ENCODE measurements around the gene POLR1G. TPM values are rescaled to one million over a fixed set of nuclear protein-coding genes. Genes with fewer than 3 reads are reported as not detected.

Gene POLR1G
- total RNA-seq, 3 donors from 2014 or later (not counting 1 experiment from before 2014, with no cell fraction given): 0.28 to 1.4 (median 0.45) TPM

DNA sequence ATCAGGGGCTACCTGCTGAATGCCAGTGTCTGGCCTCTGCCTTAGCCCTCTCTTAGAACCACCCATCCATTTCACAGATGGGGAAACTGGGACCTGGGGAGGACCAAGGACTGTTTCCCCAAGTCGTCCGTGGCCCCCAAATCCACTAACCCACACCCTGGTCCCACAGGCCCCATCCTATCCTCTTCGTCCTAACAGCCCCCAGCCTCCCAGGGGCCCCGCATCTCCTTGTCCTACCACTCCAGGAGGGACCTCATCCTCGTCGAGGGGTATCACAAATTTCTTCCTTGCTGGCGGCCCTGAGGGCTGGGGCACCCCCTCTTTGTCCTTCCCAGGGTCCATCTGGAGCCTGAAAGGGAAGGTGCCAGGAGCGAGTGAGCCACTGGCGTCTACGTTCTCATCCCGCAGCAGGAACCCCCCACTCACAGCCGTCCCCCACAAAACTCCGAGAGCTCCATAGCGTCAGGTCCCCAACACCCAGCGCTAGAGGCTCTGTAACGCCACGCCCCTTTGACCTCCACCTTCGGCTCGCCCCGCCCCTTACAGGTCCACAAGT is 16.7 kb downstream of the POLR1G start:
- TF ChIP-seq, protein P1, sequence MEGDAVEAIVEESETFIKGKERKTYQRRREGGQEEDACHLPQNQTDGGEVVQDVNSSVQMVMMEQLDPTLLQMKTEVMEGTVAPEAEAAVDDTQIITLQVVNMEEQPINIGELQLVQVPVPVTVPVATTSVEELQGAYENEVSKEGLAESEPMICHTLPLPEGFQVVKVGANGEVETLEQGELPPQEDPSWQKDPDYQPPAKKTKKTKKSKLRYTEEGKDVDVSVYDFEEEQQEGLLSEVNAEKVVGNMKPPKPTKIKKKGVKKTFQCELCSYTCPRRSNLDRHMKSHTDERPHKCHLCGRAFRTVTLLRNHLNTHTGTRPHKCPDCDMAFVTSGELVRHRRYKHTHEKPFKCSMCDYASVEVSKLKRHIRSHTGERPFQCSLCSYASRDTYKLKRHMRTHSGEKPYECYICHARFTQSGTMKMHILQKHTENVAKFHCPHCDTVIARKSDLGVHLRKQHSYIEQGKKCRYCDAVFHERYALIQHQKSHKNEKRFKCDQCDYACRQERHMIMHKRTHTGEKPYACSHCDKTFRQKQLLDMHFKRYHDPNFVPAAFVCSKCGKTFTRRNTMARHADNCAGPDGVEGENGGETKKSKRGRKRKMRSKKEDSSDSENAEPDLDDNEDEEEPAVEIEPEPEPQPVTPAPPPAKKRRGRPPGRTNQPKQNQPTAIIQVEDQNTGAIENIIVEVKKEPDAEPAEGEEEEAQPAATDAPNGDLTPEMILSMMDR (IDR thresholded peaks at IDR 0.05): no peak
- peak overlapping the region; percentile 92 to 96 for H3K27ac Mint-ChIP-seq
- Histone ChIP-seq H3K36me3 (ENCODE audit: control insufficient read depth, insufficient read depth, low read length) (no peaks in the 10 kb centered on the region), H3K27ac (ENCODE audit: low read length) (peak overlapping the region; percentile 84), H3K9me3 (ENCODE audit: control insufficient read depth, insufficient read depth, low read length) (no peaks in the 10 kb centered on the region), H3K27me3 (ENCODE audit: control insufficient read depth, insufficient read depth, low read length) (no peaks in the 10 kb centered on the region), H3K4me1 (ENCODE audit: control insufficient read depth, insufficient read depth, low read length) (peaks cover 41% of the 10 kb centered on the region), H3K4me3 (ENCODE audit: low read length) (peak overlapping the region; percentile 78)
- 22% methylated on average over 20 of the region's 20 CpGs for WGBS (ENCODE audit: insufficient coverage)
- ATAC-seq: no peak
- no peaks in the 10 kb centered on the region for H3K9me3 Mint-ChIP-seq
- DNase-seq: peak in 1 of 2 donors; percentile 88
- H3K4me1 Mint-ChIP-seq: peaks cover 27 to 44% of the 10 kb centered on the region in 2 donors
- intact Hi-C loops (cut with micrococcal nuclease): loop anchor here (5.0 to 10.0 kb wide), 2 partner anchors 142 to 269 kb away; partner anchors contain the start of genes QPCTL and SNRPD2
- peak overlapping the region; percentile 96 for H3K4me3 Mint-ChIP-seq
- no peaks in the 10 kb centered on the region for H3K27me3 Mint-ChIP-seq (ENCODE audit: low read depth in 2 of 2)
- no peaks in the 10 kb centered on the region for H3K36me3 Mint-ChIP-seq

DNA sequence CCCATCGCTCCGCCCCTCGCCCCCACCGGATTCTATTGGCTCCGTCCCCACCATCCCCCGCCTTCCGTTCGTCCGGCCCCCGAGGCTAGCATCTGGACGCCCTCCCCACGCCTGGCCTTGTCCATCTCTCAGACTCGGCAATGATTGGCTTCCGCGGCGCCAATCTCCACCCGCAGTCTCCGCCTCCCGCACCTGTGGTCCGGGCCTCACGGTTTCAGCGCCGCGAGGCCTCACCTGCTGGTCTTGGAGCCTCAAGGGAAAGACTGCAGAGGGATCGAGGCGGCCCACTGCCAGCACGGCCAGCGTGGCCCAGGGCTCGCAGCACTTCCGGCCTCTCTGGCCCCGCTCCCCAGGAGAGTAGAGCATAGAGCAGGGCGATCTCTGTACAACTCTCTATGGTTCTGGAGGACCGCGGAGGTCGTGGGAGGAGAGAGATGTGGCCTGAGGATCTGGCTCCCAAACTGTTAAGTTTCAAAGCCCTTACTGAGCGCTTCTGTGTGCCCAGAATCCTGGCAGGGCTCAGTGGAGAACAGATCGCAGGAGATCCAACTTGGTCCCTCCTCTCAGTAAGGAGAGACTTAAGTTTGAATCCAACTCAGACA is 17.2 kb downstream of the POLR1G start, which contains the start of gene ERCC1:
Gene ERCC1, minus strand, starts transcription at position 329 of the 602 bp plus-strand sequence. CDS start 543 bp downstream, outside the sequence.
- H3K36me3 ChIP-seq (ENCODE audit: control insufficient read depth, insufficient read depth, low read length): no peaks in the 10 kb centered on the region
- peak; percentile 69 to 84 (median 78) for ATAC-seq
- Mint-ChIP-seq H3K9me3 (no peaks in the 10 kb centered on the region), H3K36me3 (no peaks in the 10 kb centered on the region), H3K27me3 (ENCODE audit: low read depth in 2 of 2) (peaks cover 0 to 3% of the 10 kb centered on the region in 2 donors), H3K4me3 (peak within 1 kb of the TSS; percentile 96), H3K27ac (peak within 1 kb of the TSS; percentile 92 to 96), H3K4me1 (peaks cover 32 to 50% of the 10 kb centered on the region in 2 donors)
- under 1% methylated on average over 37 of the region's 37 CpGs for WGBS (ENCODE audit: insufficient coverage)
- no peaks in the 10 kb centered on the region for H3K9me3 ChIP-seq (ENCODE audit: control insufficient read depth, insufficient read depth, low read length)
- intact Hi-C loops (cut with micrococcal nuclease): loop anchor here (5.0 to 10.0 kb wide), 2 partner anchors 141 to 269 kb away; partner anchors contain the start of genes QPCTL and SNRPD2
- H3K27me3 ChIP-seq (ENCODE audit: control insufficient read depth, insufficient read depth, low read length): no peaks in the 10 kb centered on the region
- peak within 1 kb of the TSS; percentile 78 for H3K4me3 ChIP-seq (ENCODE audit: low read length)
- H3K27ac ChIP-seq (ENCODE audit: low read length): peak within 1 kb of the TSS; percentile 84
- TF ChIP-seq, protein P1 (IDR thresholded peaks at IDR 0.05): no peak
- DNase-seq: peak in 1 of 2 donors; percentile 74
- peaks cover 46% of the 10 kb centered on the region for H3K4me1 ChIP-seq (ENCODE audit: control insufficient read depth, insufficient read depth, low read length)

DNA sequence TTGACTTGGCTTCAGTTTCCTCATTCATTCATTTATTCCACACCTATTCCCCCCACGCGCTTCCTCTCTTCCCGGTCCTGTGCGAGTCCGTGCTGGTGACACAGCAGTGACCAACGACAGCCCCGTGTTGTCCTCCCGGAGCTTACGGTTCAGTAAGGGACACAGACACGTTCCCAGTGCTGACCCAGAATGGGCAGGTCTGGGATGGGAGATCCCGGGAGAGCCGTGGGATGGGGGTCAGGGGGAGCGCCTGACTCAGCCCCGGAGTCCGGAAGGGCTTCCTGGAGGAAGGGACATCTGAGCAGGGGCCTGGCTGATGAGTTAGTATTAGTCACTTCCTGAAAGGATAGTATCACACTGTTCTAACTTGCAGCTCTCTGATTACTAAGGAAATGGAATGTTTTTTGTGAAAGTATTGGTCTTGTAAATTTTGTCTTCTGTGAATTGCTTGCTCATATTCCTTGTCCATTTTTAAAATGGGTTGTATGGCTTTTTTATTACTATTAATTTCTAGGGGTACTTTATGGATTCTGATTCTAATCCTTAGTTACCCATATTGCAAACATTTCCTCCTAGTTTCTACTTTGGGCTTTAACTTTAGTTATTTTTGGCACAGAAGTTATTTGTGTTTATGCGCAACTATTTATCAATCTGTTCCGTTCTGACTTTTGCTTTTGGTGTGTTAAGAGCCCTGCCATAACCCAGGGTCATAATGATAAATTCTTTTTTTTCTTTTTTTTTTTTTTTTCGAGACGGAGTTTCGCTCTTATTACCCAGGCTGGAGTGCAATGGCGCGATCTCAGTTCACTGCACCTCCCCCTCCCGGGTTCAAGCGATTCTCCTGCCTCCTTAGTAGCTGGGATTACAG is 18.0 kb downstream of the POLR1G start:
- ATAC-seq (peak; percentile 16 to 62 (median 49)), DNase-seq (peak; percentile 48 to 59)
- peak overlapping the region; percentile 84 for H3K27ac ChIP-seq (ENCODE audit: low read length)
- Mint-ChIP-seq H3K36me3 (no peaks in the 10 kb centered on the region), H3K4me3 (peak overlapping the region; percentile 96), H3K27me3 (ENCODE audit: low read depth in 2 of 2) (peaks cover 0 to 3% of the 10 kb centered on the region in 2 donors), H3K9me3 (no peaks in the 10 kb centered on the region), H3K4me1 (peaks cover 32 to 50% of the 10 kb centered on the region in 2 donors), H3K27ac (peak overlapping the region; percentile 92 to 96)
- intact Hi-C loops (cut with micrococcal nuclease): loop anchor here (5.0 to 10.0 kb wide), 2 partner anchors 140 to 268 kb away; partner anchors contain the start of genes QPCTL and SNRPD2
- TF ChIP-seq, protein P1 (IDR thresholded peaks at IDR 0.05): no peak
- WGBS (ENCODE audit: insufficient coverage): 33% methylated on average over 23 of the region's 24 CpGs
- no peaks in the 10 kb centered on the region for H3K36me3 ChIP-seq (ENCODE audit: control insufficient read depth, insufficient read depth, low read length)
- no peaks in the 10 kb centered on the region for H3K9me3 ChIP-seq (ENCODE audit: control insufficient read depth, insufficient read depth, low read length)
- peaks cover 44% of the 10 kb centered on the region for H3K4me1 ChIP-seq (ENCODE audit: control insufficient read depth, insufficient read depth, low read length)
- no peaks in the 10 kb centered on the region for H3K27me3 ChIP-seq (ENCODE audit: control insufficient read depth, insufficient read depth, low read length)
- H3K4me3 ChIP-seq (ENCODE audit: low read length): peak overlapping the region; percentile 78
